Midbrain (tissue), 1 donor: ENCODE data around the gene CPLX3.

Source experiments
- DNase-seq: peaks from one replicate; lab custom pipeline; 2025; lab: John Stamatoyannopoulos, UW

CPLX3 gene

DNA sequence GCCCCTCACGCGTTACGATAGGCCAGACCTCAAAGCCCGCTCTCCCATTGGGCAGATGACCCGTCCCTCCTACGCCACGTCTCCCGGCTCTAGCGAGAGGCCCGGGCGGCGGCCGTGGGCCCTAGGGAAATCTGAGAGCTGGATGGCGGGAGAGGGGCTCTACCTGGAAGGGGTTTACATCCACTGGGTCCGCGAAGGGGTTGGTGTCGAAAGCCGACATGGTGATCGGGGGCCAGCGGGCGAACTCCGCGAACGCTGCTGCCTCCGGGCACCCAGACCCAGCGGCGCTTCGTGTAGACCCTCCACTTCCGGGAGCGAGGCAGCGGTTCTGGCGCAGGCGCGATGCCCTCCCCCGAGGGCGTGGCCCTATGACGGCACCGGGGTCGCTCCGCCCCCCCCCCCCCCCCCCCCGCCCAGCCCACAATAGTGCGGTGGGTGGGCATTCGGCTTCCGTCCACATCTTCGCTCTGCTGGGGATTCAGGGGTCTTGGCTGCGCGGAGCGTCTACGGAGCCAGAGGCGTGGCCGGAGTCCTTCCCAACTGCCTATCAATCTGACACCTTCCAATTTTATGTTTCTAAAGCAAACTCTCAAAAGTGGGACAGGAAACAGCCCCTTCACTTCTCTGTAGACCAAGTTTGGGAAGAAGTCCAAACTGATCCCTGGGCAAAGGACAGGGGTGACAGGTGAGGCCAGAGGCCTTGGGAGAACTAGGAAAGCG is 46.8 kb downstream of the CPLX3 start, which contains the start of gene SCAMP2:
Gene SCAMP2, minus strand, starts transcription at position 330 of the 720 bp plus-strand sequence. Its CDS starts 110 bp downstream, at position 220.
- DNase-seq: peak; percentile 96

DNA sequence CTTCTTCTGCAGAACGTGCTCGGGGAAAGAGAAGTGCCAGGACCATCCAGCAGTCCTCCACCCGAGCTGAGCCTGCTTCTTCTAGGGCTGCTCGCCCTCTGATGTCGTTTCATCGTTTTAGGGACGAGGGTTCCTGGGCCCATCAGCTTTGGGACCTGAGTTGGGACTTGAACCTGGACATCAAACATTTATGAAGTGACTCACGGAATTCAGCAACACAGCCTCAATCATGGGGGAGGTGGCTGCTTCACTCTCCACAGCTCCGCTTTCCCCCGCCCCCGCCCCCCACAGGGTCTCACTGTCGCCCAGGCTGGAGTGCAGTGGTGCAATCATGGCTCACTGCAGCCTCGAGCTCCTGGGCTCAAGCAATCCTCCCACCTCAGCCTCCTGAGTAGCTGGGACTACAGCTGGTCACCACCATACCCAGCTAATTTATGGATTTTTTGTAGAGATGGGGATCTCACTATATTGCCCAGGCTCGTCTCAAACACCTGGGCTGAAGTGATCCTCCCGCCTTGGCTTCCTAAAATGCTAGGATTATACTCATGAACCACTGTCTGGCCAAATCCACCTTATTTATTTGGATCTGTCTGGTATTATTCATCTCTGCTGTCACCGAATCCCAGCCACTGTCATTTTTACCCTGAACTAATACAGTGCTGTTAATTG is 47.5 kb downstream of the CPLX3 start:
- no peak for DNase-seq

- no peak for DNase-seq
Measured at GRCh38 chr15:74878273-74878672, 51.8 kb downstream of the CPLX3 start.
